ENCODE data around the gene ELP5.

The ELP5 gene

DNA sequence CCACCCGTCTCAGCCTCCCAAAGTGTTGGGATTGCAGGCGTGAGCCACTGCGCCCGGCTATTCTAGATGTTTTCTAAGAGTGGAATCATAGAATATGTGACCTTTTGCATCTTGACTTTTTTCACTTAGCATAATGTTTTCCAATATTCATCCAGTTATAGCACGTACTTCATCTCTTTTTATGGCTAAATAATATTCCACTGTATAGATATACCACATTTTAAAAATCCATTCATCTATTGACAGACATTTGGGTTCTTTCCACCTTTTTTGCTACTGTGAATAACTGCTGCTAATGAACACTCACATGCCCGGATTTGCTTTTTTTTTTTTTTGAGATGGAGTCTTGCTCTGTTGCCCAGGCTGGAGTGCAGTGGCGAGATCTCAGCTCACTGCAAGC is 52.2 kb downstream of the ELP5 start:
- TF ChIP-seq, protein P1, sequence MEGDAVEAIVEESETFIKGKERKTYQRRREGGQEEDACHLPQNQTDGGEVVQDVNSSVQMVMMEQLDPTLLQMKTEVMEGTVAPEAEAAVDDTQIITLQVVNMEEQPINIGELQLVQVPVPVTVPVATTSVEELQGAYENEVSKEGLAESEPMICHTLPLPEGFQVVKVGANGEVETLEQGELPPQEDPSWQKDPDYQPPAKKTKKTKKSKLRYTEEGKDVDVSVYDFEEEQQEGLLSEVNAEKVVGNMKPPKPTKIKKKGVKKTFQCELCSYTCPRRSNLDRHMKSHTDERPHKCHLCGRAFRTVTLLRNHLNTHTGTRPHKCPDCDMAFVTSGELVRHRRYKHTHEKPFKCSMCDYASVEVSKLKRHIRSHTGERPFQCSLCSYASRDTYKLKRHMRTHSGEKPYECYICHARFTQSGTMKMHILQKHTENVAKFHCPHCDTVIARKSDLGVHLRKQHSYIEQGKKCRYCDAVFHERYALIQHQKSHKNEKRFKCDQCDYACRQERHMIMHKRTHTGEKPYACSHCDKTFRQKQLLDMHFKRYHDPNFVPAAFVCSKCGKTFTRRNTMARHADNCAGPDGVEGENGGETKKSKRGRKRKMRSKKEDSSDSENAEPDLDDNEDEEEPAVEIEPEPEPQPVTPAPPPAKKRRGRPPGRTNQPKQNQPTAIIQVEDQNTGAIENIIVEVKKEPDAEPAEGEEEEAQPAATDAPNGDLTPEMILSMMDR (IDR thresholded peaks at IDR 0.05): no peak

GRCh38 chr17:7306911-7307685 is 55.1 kb downstream of the ELP5 start, which contains the start of gene EIF5A:
Gene EIF5A (plus strand): TSS chr17:7307628. CDS start chr17:7309636, 2,008 bp downstream.
- TF ChIP-seq, protein P1 (IDR thresholded peaks at IDR 0.05): no peak

DNA sequence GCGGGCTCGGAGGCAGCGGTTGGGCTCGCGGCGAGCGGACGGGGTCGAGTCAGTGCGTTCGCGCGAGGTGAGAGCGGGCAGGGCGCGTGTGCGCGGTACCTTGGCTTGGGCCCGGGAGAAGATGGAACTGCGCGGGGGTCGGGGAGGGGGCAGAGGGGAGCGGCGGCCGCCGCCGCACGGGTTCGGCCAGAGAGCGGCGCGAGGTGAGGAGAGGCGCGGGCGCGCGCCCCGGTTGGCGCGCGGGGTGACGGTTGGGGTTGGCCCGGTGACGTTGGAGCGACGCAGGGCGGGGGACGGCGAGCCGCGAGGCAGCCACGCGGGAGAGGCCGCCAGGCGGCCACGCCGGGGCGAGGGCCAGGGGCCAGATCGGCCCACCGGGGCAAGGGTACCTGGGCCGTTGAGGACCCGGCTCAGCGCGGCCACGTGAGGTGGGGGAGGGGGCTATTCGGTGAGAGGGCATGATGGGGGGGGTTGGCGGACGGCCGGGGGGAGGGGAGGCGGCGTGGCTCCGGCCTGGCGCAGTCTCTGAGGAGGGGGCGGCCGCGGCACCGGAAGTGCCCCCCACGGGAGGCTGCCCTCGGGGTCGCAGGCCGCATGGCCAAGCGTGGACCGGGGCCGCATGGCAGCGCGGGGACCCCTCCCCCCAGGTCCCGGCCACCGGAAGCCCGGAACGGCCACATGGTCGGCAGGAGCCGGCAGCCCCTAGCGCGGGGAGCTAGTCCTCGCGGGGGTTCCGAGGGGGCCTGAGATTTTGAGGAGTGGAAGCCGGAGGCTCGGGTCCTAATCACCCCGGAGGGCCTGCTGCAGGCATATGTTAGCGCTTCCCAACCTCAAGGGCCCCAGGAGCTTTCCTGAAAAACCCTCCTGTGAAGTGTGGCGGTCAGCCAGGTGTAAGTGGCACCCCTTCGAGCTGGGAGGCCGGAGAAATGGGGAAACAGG is 55.9 kb downstream of the ELP5 start:
- TF ChIP-seq, protein P1 (IDR thresholded peaks at IDR 0.05): no peak

GRCh38 chr17:7308625-7309433 is 56.8 kb downstream of the ELP5 start:
- TF ChIP-seq, protein P1 (IDR thresholded peaks at IDR 0.05): no peak

Data from LNCAP (cell line).